Measurements from ENCODE around the gene RSPH4A. TPM values are rescaled to one million over a fixed set of nuclear protein-coding genes. Genes with fewer than 3 reads are reported as not detected.
A peak's percentile ranks its signal among the peaks of the same experiment; 100 is the strongest.

RSPH4A gene
- total and polyA plus RNA-seq, 4 experiments from 2014 or later, result 0.39 to 0.44 TPM; not detected in 2

GRCh38 chr6:116667623-116668022 lies 51.3 kb downstream of the RSPH4A start:
- ChIA-PET CTCF (ENCODE audit: partially characterized antibody) (interaction anchor here (1.2 to 3.6 kb wide), 3 partner anchors 14 to 107 kb away, joined by 4 to 15 read pairs (median 5); partner anchors contain the start of genes KPNA5 and RWDD1), POLR2A (ENCODE audit: partially characterized antibody) (interaction anchor here (0.7 to 5.3 kb wide), 4 partner anchors 13 to 96 kb away, joined by 3 to 43 read pairs (median 8); partner anchors contain the start of genes KPNA5, RSPH4A and RWDD1)
- Mint-ChIP-seq H3K27me3 (peaks cover 2% of the 10 kb centered on the region in 2 donors), H3K27ac (peak overlapping the region; percentile 97 to 100 (median 99)), H3K36me3 (peaks cover 9 to 16% of the 10 kb centered on the region in 2 donors), H3K4me3 (peak overlapping the region; percentile 96 to 100 (median 99)), H3K9me3 (no peaks in the 10 kb centered on the region), H3K4me1 (peaks cover 31 to 54% (median 41%) of the 10 kb centered on the region in 4 donors)
- Histone ChIP-seq H3K4me3 (ENCODE audit: low read length in 2 of 2) (peak overlapping the region; percentile 91 to 98), H3K27ac (ENCODE audit: low read depth, low read length) (peak overlapping the region; percentile 91), H3K27me3 (ENCODE audit: insufficient read depth, low read length) (no peaks in the 10 kb centered on the region), H3K36me3 (ENCODE audit: insufficient read depth, low read length) (no peaks in the 10 kb centered on the region), H3K9me3 (ENCODE audit: control insufficient read depth in 1 of 2, low read length in 2 of 2) (no peaks in the 10 kb centered on the region), H3K4me1 (ENCODE audit: insufficient read depth, low read length) (peaks cover 50% of the 10 kb centered on the region)
- intact Hi-C loops (cut with micrococcal nuclease), result loop anchor here (1.0 kb wide), 2 partner anchors 14 to 96 kb away; partner anchors contain the start of genes KPNA5 and RWDD1
- DNase-seq, result no peak

DNA sequence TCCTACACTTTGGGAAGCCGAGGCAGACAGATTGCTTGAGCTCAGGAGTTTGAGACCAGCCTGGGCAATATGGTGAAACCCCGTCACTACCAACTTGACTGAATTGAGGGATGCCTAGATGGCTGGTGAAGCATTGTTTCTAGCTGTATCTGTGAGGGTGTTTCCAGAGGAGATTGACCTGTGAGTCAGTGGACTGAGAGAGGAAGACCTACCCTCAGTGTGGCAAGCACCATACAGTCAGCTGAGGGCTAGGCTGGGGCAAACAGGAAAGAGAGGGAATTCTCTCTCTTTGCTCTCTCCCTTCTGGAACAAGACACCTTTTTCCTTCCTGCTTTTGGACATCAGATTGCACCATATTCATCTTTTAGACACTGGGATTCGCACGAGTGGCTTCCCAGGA lies 56.0 kb downstream of the RSPH4A start:
- intact Hi-C loops (cut with micrococcal nuclease), result no loop called here

DNA sequence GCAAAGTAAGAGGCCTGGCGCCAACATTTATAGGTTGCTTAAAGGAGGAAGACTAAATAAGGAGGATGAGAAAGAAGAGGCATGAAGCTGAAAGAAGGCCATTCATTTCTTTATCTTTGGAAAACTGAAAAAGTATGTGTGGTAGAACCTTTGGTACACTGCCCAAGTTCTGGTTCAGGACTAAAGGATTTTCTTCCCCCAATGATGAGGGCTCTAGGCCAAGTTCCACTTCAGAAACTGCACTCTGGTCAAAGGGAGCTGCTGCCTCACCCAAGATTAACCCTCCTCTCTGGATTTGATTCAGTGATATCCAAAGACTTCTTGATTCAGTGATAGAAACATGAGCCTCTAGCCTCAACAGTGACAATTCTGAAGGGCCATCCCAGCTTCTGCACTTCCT lies 59.7 kb downstream of the RSPH4A start:
- DNase-seq, result no peak
- ChIA-PET POLR2A (ENCODE audit: partially characterized antibody) (no interaction called here), CTCF (ENCODE audit: partially characterized antibody) (no interaction called here)
- H3K27ac ChIP-seq (ENCODE audit: low read depth, low read length), result no peak overlapping the region
- no peak overlapping the region for H3K4me3 ChIP-seq (ENCODE audit: low read length in 2 of 2)
- no peak overlapping the region for H3K4me3 Mint-ChIP-seq
- H3K9me3 Mint-ChIP-seq, result peaks cover 0 to 3% (median 0%) of the 10 kb centered on the region in 8 donors
- no peaks in the 10 kb centered on the region for H3K27me3 ChIP-seq (ENCODE audit: insufficient read depth, low read length)
- peaks cover 9 to 21% (median 11%) of the 10 kb centered on the region in 4 donors for H3K4me1 Mint-ChIP-seq
- H3K36me3 Mint-ChIP-seq, result peaks cover 0 to 4% of the 10 kb centered on the region in 2 donors
- H3K27ac Mint-ChIP-seq, result no peak overlapping the region
- H3K9me3 ChIP-seq (ENCODE audit: control insufficient read depth in 1 of 2, low read length in 2 of 2), result no peaks in the 10 kb centered on the region
- H3K36me3 ChIP-seq (ENCODE audit: insufficient read depth, low read length), result no peaks in the 10 kb centered on the region
- intact Hi-C loops (cut with micrococcal nuclease), result no loop called here
- H3K4me1 ChIP-seq (ENCODE audit: insufficient read depth, low read length), result peaks cover 7% of the 10 kb centered on the region
- H3K27me3 Mint-ChIP-seq, result no peaks in the 10 kb centered on the region

More for the DNA sequence above, 56.0 kb downstream of the RSPH4A start:
- no peak for DNase-seq
- H3K4me3 Mint-ChIP-seq, result no peak overlapping the region
- Histone ChIP-seq H3K27me3 (ENCODE audit: insufficient read depth, low read length) (no peaks in the 10 kb centered on the region), H3K27ac (ENCODE audit: low read depth, low read length) (no peak overlapping the region), H3K4me1 (ENCODE audit: insufficient read depth, low read length) (peaks cover 9% of the 10 kb centered on the region), H3K4me3 (ENCODE audit: low read length in 2 of 2) (no peak overlapping the region), H3K36me3 (ENCODE audit: insufficient read depth, low read length) (no peaks in the 10 kb centered on the region), H3K9me3 (ENCODE audit: control insufficient read depth in 1 of 2, low read length in 2 of 2) (no peaks in the 10 kb centered on the region)
- peaks cover 5 to 15% (median 9%) of the 10 kb centered on the region in 4 donors for H3K4me1 Mint-ChIP-seq
- H3K27ac Mint-ChIP-seq, result no peak overlapping the region
- ChIA-PET POLR2A (ENCODE audit: partially characterized antibody) (interaction anchor here (5.3 kb wide), 1 partner anchor 9 kb away, joined by 43 read pairs; the partner anchor contains the start of gene KPNA5), CTCF (ENCODE audit: partially characterized antibody) (interaction anchor here (1.6 kb wide), 1 partner anchor 12 kb away, joined by 3 read pairs; no protein-coding TSS in a partner anchor)
- H3K27me3 Mint-ChIP-seq, result peaks cover 2% of the 10 kb centered on the region in 2 donors
- peaks cover 0 to 3% (median 0%) of the 10 kb centered on the region in 8 donors for H3K9me3 Mint-ChIP-seq
- H3K36me3 Mint-ChIP-seq, result peaks cover 0 to 6% of the 10 kb centered on the region in 2 donors

- peak within 1 kb of the TSS; percentile 95 to 99 (median 99) for H3K27ac Mint-ChIP-seq
- Histone ChIP-seq H3K9me3 (ENCODE audit: control insufficient read depth in 1 of 2, low read length in 2 of 2) (no peaks in the 10 kb centered on the region), H3K4me3 (ENCODE audit: low read length in 2 of 2) (peak within 1 kb of the TSS; percentile 75 to 95), H3K27ac (ENCODE audit: low read depth, low read length) (peak within 1 kb of the TSS; percentile 84), H3K27me3 (ENCODE audit: insufficient read depth, low read length) (no peaks in the 10 kb centered on the region), H3K36me3 (ENCODE audit: insufficient read depth, low read length) (no peaks in the 10 kb centered on the region), H3K4me1 (ENCODE audit: insufficient read depth, low read length) (peaks cover 33% of the 10 kb centered on the region)
- intact Hi-C loops (cut with micrococcal nuclease), result loop anchor here (1.0 to 2.0 kb wide), 7 partner anchors 13 to 922 kb away; partner anchors contain the start of genes GOPC, NT5DC1, RWDD1 and TSPYL1
- CTCF ChIA-PET (ENCODE audit: partially characterized antibody), result interaction anchor here (1.2 to 3.5 kb wide), 4 partner anchors 13 to 401 kb away, joined by 3 to 15 read pairs (median 4); partner anchors contain the start of genes RWDD1, TSPYL1 and ZUP1
- peaks cover 0 to 4% (median 0%) of the 10 kb centered on the region in 8 donors for H3K9me3 Mint-ChIP-seq
- POLR2A ChIA-PET (ENCODE audit: partially characterized antibody), result interaction anchor here (0.9 to 3.2 kb wide), 6 partner anchors 11 to 580 kb away, joined by 3 to 43 read pairs (median 13); partner anchors contain the start of genes NT5DC1, RWDD1, TSPYL1 and TSPYL4
- H3K4me1 Mint-ChIP-seq, result peaks cover 32 to 60% (median 45%) of the 10 kb centered on the region in 4 donors
- peaks cover 19 to 33% of the 10 kb centered on the region in 2 donors for H3K36me3 Mint-ChIP-seq
- DNase-seq, result peak; percentile 83 to 93 (median 88)
- peak within 1 kb of the TSS; percentile 96 to 99 (median 98) for H3K4me3 Mint-ChIP-seq
- no peaks in the 10 kb centered on the region for H3K27me3 Mint-ChIP-seq
Measured at GRCh38 chr6:116680880-116681672, 64.8 kb downstream of the RSPH4A start, which contains the start of gene KPNA5. Gene KPNA5 (plus strand): TSS chr6:116681211. CDS start chr6:116681335, 124 bp downstream.

GRCh38 chr6:116682334-116682712 lies 66.0 kb downstream of the RSPH4A start:
- peaks cover 43 to 73% (median 57%) of the 10 kb centered on the region in 4 donors for H3K4me1 Mint-ChIP-seq
- CTCF ChIA-PET (ENCODE audit: partially characterized antibody), result interaction anchor here (1.2 to 3.5 kb wide), 4 partner anchors 14 to 402 kb away, joined by 3 to 15 read pairs (median 4); partner anchors contain the start of genes RWDD1, TSPYL1 and ZUP1

More at GRCh38 chr6:116682334-116682712, 66.0 kb downstream of the RSPH4A start:
- Mint-ChIP-seq H3K9me3 (peaks cover 0 to 4% (median 0%) of the 10 kb centered on the region in 8 donors), H3K27ac (peak overlapping the region; percentile 91 to 97 (median 95)), H3K27me3 (no peaks in the 10 kb centered on the region), H3K4me3 (peak overlapping the region; percentile 90 to 99 (median 98)), H3K36me3 (peaks cover 23 to 44% of the 10 kb centered on the region in 2 donors)
- intact Hi-C loops (cut with micrococcal nuclease), result no loop called here
- DNase-seq, result peak; percentile 31 to 70 (median 38)
- Histone ChIP-seq H3K4me3 (ENCODE audit: low read length in 2 of 2) (peak overlapping the region in 1 of 2 donors; percentile 33), H3K27me3 (ENCODE audit: insufficient read depth, low read length) (no peaks in the 10 kb centered on the region), H3K36me3 (ENCODE audit: insufficient read depth, low read length) (no peaks in the 10 kb centered on the region), H3K27ac (ENCODE audit: low read depth, low read length) (peak overlapping the region; percentile 84), H3K4me1 (ENCODE audit: insufficient read depth, low read length) (peaks cover 44% of the 10 kb centered on the region), H3K9me3 (ENCODE audit: control insufficient read depth in 1 of 2, low read length in 2 of 2) (no peaks in the 10 kb centered on the region)
- POLR2A ChIA-PET (ENCODE audit: partially characterized antibody), result interaction anchor here (2.5 to 3.2 kb wide), 3 partner anchors 12 to 403 kb away, joined by 20 to 43 read pairs (median 37); partner anchors contain the start of genes RWDD1, TSPYL1 and ZUP1

Data from CD4-positive, alpha-beta memory T cell (primary cell).